Astrocyte of the spinal cord (primary cell): ENCODE data around the gene GNAT2.
A peak's percentile ranks its signal among the peaks of the same experiment; 100 is the strongest.

ENCODE experiments used
- DNase-seq: peaks from one replicate; pipeline ENCODE4 v3.0.0; 2011; ENCODE audit warnings: low read depth, low spot score
- H3K4me3 ChIP-seq: 2 replicates; pipeline ENCODE4 v1.5.1; 2011; ENCODE audit warnings: low read depth, mild to moderate bottlenecking, low read length, moderate library complexity
- in situ Hi-C: cut with HindIII; loops from 2 replicates; pipeline ENCODE4 v1.10.0; 2017; ENCODE audit warnings: low sequenced_read_pairs
- TF ChIP-seq, protein P1 (sequence below): IDR thresholded peaks from 2 replicates; pipeline ENCODE4 v1.5.1; 2012; ENCODE audit warnings: low read depth, mild to moderate bottlenecking, low read length, inconsistent platforms

Gene GNAT2

DNA sequence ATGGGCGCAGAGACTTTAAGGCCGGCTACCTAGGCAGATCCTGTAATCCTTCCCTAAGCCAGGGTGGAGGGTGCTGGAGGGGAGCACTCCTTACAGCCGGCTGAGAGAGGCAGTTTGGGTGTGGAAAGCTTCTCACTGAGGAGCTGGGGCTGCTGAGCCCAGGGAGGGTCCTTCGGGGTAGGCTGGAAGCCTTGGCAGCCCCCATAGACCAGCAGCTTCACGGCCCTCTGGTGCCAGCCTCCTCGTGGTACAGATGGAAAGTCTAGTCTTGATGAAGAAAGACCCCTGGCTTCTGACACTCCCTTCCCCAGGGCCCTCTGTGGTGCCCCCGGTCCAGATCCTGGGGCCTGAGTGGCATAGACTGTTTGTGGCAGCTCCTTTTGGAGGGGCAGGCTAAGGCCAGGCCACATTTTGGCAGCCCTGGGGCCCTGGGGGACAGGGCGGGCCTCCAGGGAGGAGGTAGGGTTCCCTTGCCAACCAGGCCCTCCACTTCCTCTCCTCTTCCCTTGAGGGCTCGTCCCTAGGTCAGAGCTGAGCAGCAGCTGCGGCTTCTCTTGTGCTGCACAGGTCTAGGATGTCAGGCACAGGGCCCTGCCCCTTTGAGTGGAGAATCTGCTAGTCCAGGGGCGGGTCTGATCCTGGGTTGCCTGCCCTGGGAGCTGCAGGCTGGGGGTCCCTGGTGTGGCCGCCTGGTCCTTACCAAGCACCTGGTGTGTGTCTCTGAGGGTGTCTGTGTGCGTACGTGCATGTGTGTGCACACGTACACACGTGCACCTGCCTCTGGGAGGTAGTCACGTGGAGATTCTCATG is 5.0 kb upstream of the GNAT2 start:
- H3K4me3 ChIP-seq: no peak overlapping the region
- no peak for DNase-seq
- in situ Hi-C loops: no loop called here
- TF ChIP-seq, protein P1, sequence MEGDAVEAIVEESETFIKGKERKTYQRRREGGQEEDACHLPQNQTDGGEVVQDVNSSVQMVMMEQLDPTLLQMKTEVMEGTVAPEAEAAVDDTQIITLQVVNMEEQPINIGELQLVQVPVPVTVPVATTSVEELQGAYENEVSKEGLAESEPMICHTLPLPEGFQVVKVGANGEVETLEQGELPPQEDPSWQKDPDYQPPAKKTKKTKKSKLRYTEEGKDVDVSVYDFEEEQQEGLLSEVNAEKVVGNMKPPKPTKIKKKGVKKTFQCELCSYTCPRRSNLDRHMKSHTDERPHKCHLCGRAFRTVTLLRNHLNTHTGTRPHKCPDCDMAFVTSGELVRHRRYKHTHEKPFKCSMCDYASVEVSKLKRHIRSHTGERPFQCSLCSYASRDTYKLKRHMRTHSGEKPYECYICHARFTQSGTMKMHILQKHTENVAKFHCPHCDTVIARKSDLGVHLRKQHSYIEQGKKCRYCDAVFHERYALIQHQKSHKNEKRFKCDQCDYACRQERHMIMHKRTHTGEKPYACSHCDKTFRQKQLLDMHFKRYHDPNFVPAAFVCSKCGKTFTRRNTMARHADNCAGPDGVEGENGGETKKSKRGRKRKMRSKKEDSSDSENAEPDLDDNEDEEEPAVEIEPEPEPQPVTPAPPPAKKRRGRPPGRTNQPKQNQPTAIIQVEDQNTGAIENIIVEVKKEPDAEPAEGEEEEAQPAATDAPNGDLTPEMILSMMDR: no peak

DNA sequence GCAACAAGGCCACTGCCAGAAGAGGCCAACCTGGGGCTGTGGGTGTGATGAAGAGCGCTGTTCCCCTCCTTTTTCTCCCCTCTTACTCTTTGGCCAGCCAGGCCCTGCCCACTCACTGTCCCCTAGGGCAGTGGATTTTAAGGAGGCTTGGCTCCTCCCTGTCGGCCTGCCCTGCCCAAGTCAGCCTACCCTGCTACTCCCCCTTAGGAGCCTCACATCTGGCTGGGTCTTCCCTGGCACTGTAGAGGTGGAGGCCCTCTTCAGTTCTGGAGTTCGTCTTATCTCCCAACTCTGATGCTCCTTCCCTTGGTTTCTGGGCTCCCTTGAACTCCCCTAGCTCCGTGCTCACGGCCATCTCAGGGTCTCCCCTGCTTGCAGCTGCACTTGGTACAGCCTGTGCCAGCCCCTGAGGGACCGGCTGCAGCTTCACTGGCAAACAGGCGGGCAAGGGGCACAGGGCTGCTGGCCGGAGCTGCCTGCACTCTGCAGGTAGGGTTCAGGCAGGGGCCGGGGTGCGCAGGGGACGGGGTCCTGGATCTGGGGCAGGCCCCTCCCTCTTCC is 4.3 kb upstream of the GNAT2 start:
- no peak for DNase-seq
- in situ Hi-C loops: no loop called here
- H3K4me3 ChIP-seq: no peak overlapping the region
- TF ChIP-seq, protein P1: no peak

DNA sequence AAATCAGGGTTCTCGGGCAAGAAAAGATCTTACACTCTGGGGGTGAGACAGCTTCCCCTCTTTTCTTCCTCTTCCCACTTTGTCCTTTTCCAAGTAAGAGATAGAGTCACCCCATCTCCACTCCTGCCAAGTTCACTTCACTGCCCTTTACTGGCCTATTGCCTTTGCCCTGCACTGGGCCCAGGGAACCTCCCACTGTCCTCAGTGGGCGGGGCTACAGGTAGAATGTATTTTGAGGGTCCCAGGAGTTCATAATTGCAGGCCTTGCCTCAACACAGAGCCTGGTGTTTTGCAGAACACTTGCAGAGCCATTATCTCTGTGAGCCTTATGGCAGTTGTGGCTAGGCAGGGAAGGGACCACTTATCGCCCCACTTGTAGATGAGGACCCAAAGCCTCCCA is 3.5 kb upstream of the GNAT2 start:
- no peak for DNase-seq
- TF ChIP-seq, protein P1: no peak
- no peak overlapping the region for H3K4me3 ChIP-seq
- in situ Hi-C loops: no loop called here

DNA sequence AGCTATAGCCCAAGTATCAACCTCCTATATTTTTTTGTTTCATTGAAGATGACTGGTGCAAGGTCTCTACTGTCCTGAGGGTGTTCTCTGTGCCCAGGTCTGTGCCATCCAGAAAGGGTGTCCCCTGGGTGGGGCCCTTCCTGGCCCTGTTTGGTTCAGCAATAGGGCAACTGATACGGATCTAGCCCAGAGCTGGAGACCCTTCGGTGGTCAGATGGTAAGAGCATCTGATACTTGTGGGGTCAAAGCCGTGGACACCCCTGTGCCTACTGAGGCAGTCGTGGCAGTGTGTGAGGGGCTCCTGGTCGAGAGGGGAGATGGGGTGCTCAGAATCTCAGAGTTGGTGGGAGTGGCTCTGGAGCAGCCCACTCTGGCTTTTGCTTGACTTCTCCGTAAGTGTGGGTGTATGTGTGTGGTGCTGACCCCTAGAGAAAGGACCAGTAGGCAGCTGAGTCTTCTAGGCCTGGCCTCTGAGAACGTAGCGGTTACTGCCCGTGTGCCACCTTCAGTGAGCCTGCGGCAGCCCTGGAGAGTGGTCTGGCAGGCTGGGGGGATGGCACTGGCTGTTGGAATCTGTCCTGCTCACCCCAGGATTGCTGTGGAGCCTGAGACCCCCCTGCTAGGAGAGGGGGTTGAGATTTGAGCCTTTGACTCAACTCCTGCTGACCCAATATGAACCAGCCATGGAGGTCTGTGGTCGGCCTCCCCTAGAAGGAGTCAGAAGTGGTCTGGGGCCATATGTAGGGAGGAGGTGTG is 2.9 kb upstream of the GNAT2 start:
- no peak for DNase-seq
- TF ChIP-seq, protein P1: no peak
- in situ Hi-C loops: no loop called here
- H3K4me3 ChIP-seq: no peak overlapping the region

DNA sequence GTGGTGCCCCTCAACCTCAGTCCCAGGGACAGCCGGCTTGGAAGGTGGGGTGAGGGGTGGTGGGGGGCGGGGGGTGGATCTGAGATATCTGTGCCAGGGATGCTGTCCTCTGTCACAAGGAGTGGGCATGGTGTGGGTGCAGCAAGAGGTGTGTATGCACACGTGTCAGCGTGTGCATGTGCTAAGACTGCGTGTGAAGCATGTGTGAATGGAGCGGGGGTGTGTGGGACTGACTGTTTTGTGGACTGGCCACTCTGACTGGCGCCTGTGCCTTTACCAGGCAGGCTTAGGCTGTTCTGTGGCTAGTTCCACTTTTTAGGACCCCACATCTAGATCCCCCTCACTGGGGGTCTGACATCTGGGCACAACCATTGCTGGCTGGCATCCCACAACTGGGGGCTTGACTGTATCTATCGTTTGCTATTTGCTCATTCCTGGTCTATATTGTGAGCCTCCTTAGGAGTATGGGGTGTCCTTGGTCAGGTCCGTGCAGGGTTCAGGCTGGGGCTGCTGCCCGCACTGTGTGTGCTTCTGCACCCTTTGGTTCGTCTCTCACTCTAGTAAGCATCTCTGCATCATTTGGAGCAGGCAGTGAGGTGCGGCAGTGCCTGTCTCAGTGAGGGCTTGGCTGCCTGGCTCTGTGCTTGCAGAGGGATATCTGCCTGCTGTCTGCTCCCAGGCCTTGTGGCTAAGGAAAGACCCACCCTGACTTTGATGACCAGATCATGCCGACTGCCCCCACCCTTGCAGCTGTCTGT is 2.1 kb upstream of the GNAT2 start:
- in situ Hi-C loops: no loop called here
- H3K4me3 ChIP-seq: peak overlapping the region; percentile 83
- TF ChIP-seq, protein P1: no peak
- no peak for DNase-seq

DNA sequence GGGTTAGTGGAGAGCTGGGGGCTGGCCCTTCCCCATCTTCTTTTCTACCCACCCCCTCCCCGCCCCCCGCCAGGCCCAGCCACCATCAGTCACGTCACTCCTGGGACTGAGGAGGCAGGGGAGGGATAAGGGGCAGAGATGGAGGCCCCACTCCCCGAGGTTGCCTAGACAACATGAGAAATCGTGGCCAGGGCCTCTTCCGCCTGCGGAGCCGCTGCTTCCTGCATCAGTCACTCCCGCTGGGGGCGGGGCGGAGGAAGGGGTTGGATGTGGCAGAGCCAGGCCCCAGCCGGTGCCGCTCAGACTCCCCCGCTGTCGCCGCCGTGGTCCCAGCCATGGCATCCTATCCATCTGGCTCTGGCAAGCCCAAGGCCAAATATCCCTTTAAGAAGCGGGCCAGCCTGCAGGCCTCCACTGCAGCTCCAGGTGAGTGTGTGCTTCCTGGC is 1.4 kb upstream of the GNAT2 start:
- in situ Hi-C loops: no loop called here

More for the DNA sequence above, 1.4 kb upstream of the GNAT2 start:
- peak overlapping the region; percentile 83 for H3K4me3 ChIP-seq
- TF ChIP-seq, protein P1: no peak
- DNase-seq: peak; percentile 94
